Activated CD4-positive, alpha-beta T cell treated with anti-CD3 and anti-CD28 coated beads for 24 hours (primary cell): ENCODE results near the gene VSTM2L.

Source experiments
- DNase-seq, 2 donors: peaks; one replicate each; pipeline ENCODE4 v3.0.0-alpha.2; 2020; ENCODE audit warnings: low read depth in 2 of 2

The VSTM2L gene

GRCh38 chr20:37918035-37918434 is 15.1 kb downstream of the VSTM2L start:
- no peak for DNase-seq

- DNase-seq, result no peak
Measured at GRCh38 chr20:37919389-37920040, 16.6 kb downstream of the VSTM2L start.

DNA sequence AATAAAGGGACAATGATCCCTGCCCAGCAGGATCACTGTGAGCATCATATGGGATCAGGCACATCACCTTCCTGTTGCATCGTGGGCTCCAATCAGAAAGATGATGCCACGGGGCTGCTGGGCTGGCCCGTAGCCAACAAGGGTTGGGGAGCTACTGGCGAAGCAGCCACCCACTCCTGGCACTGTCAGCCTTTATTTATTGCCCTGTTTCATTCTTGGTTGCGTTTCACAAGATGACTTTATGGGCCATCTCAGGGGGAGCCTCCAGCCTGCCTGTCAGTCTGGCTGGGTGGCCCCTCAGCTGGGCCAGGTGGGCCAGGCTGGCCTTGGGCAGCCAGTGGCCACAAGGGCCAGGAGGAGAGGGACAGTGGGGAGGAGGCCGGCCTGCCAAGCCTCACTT is 17.3 kb downstream of the VSTM2L start:
- no peak for DNase-seq

- DNase-seq, result no peak
Measured at GRCh38 chr20:37920679-37921322, 17.9 kb downstream of the VSTM2L start.

GRCh38 chr20:37921341-37921929 is 18.5 kb downstream of the VSTM2L start:
- DNase-seq, result no peak

DNA sequence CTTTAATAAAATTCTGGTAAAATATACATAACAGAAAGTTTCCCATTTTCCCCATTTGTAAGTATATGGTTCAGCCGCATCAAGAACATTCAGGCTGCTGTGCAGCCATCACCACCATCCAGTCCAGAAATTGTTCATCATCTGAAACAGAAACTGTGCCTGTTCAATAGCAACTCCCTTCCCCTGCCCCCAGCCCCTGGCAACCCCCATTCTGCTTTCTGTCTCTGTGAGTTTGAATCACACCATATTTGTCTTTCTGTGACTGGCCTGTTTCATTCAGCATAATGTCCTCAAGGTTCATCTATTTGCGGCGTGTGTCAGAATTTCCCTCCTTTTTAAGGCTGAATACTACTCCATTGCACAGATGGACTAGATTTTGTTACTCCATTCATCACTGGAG is 19.1 kb downstream of the VSTM2L start:
- DNase-seq, result no peak

- DNase-seq, result no peak
Measured at GRCh38 chr20:37925265-37926165, 22.6 kb downstream of the VSTM2L start.

DNA sequence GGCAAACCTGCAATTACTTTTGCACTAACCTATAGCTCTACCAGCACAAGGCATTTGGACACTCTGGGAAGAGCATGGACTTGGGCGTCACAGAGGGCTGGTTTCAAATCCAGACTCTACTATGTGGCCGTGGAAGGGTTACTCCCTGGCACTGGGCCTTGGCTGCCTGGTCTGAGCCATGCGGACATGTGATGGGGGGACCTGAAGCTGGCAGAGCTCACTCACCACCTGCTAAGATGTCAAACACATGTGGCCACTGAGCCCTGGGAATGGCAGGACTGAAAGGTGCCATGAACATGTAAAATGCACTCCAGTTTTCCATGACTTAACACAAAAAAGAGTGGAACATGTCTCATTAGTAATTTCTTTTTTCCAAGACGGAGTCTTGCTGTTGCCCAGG is 23.7 kb downstream of the VSTM2L start:
- no peak for DNase-seq

GRCh38 chr20:37927410-37928095 is 24.6 kb downstream of the VSTM2L start:
- no peak for DNase-seq

DNA sequence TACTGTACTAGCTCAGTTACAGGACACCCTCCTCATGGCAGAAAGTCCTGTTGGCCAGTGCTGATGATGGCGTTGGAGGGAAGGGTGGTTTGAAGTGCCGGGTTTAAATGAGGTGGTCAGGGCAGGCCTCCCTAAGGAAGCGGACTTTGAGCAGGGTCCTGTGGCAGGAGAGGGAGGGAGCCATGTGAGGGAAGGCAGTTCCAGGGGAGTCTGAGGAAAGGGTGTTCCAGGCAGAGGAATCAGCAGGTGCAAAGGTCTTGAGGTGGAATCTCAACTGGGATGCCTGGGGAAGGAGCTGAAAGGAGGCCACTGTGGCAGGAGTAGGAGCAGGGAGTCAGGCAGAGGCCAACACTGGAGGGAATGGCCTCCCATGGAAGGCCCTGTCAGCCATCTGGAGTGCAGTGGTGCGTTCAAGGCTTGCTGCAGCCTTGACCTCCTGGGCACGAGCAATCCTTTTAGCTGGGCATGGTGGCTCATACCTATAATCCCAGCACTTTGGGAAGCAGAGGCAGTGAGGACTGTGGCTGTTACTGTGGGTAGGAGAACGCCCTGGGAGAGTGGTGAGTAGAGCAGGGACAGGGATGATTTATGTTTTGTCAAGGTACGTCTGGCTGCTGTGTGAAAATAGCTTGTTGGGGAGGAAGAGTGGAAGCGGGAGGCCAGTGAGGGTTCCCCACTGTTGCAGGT is 26.2 kb downstream of the VSTM2L start:
- no peak for DNase-seq

GRCh38 chr20:37929683-37930014 is 26.7 kb downstream of the VSTM2L start:
- no peak for DNase-seq

GRCh38 chr20:37931153-37931922 is 28.4 kb downstream of the VSTM2L start:
- no peak for DNase-seq

- no peak for DNase-seq
Measured at GRCh38 chr20:37932074-37932473, 29.1 kb downstream of the VSTM2L start.

GRCh38 chr20:37932919-37933318 is 30.0 kb downstream of the VSTM2L start:
- no peak for DNase-seq

DNA sequence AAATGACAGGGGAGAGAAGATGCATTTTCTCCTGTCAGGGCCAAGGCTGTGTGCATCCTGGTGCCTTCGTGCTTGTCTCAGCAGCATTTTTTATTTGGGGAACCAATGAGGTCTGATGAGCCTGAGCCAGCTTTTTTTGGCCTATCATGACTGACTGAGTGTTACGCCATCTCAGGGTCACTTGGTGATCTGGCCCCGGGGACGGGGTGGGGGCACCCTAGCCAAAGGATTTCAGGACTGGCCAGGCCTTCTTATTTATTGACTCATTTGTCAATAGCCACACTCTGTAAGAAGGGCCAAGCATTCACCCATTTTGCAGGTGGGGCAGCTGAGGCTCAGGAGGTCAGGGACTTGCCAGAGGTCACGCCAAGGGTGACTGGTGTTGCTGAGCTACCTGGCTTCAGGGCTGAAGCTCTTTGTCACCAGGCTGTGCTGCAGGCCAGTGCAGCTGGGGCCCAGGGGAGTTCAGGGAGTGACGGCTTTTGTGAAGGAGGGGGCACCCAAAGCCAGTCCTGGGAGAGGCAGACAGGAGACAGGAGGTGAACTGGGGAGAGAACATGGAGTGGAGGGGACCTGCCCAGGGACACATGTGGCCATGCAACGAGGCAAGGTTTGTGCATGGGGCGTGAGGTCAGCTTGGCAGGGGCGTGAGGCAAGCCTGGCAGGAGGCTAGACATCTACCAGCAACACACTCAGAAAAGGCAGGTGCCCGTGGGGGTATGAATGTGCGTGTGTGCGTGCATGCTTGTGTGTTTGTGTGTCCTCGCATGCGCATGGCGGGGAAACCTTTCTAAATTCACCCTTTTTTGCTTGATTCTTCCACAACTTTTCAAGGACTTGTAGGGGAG is 31.1 kb downstream of the VSTM2L start:
- no peak for DNase-seq

DNA sequence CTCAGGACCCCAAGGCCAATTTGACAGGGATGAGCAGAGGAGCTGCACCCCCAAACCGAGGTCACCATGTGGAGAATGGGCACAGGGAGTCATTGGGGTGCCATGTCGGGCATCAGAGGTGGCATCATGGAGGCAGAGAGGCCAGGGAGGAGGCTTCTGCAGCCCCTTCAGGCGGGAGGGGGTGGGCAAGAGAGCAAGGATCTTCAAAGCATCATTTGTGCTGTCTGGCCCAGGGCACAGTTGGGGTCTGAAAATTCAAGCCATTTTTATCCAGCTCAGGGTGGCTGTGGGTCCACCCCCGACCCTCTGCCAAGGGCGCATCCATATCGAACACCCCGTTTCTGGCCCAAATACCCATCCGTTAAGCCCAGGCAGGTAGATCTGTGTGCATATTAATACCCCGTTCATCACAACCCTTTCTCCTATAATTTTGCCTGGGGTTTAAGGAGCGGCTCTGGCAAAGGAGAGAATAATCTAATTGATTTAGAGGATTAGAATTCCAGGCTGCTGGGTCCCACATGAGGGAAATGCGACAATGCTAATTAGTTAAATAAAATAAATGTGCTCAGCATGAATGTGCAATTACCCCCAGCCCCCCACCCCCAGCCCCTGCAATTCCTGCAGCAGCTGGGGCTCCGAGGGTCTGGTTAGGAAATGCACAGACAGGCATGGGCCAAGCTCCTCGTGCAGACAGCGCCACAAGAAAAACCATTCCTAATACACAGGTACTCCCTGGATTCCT is 31.9 kb downstream of the VSTM2L start:
- no peak for DNase-seq

- DNase-seq, result no peak
Measured at GRCh38 chr20:37935435-37935834, 32.5 kb downstream of the VSTM2L start.

- no peak for DNase-seq
Measured at GRCh38 chr20:37936041-37936440, 33.1 kb downstream of the VSTM2L start.

DNA sequence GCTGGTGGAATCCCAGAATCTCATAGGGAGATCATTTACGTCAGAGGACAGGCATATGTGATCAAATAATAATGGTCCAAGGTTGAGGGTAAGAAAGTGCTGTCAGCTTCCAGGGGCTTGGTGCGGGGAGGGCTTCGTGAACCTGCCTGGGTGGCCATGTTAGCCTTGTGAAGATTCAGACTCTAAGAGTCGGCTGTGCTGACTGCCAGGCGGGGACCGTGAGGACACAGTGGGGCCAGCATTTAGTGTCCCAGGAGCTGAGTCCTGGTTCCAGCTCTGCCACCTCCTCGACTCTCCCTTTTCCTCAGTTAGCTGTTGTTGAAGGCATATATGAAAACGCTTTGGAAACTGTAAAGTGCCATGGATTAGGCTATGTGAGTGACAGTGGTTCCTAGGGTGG is 33.5 kb downstream of the VSTM2L start:
- no peak for DNase-seq
